GM23338 (cell line): ENCODE measurements around the gene CROCC2. TPM values are rescaled to one million over a fixed set of nuclear protein-coding genes. Genes with fewer than 3 reads are reported as not detected.

Experiments
- ATAC-seq: fragments of 200-7000 bp; cut with Tn5 transposase; 3 replicates; pipeline ENCODE4 v1.9.1; 2020
- DNase-seq: peaks from one replicate; pipeline ENCODE4 v3.0.0-alpha.2; 2015; ENCODE audit warnings: low spot score
- H2AFZ ChIP-seq: fragments of 200-600 bp; sonication (generic); 2 replicates; pipeline ENCODE4 v1.8.0; 2016; ENCODE audit warnings: antibody characterized with exemption, mild to moderate bottlenecking, moderate library complexity
- H3F3A ChIP-seq: fragments of 200-600 bp; sonication (generic); replicated peaks from 2 replicates; pipeline ENCODE4 v1.8.0; 2017; ENCODE audit warnings: antibody characterized with exemption, mixed run types, low read depth
- H3K27ac ChIP-seq: fragments of 200-600 bp; sonication (generic); 2 replicates; pipeline ENCODE4 v1.6.1; 2016; ENCODE audit warnings: low read depth
- H3K27me3 ChIP-seq: fragments of 200-600 bp; sonication (generic); 2 replicates; pipeline ENCODE4 v1.8.0; 2016; ENCODE audit warnings: mild to moderate bottlenecking, mixed run types, moderate library complexity; ENCODE audit not compliant: insufficient read depth
- H3K36me3 ChIP-seq: fragments of 200-600 bp; sonication (generic); 2 replicates; pipeline ENCODE4 v1.8.0; 2016; ENCODE audit warnings: mild to moderate bottlenecking; ENCODE audit not compliant: insufficient read depth
- H3K4me1 ChIP-seq: fragments of 200-600 bp; sonication (generic); 2 replicates; pipeline ENCODE4 v1.8.0; 2016; ENCODE audit warnings: mild to moderate bottlenecking, moderate library complexity; ENCODE audit not compliant: insufficient read depth
- H3K4me2 ChIP-seq: fragments of 200-600 bp; sonication (generic); 2 replicates; pipeline ENCODE4 v1.7.1; 2017; ENCODE audit warnings: mixed run types
- H3K4me3 ChIP-seq: fragments of 200-600 bp; sonication (generic); 2 replicates; pipeline ENCODE4 v1.6.1; 2016; ENCODE audit warnings: mixed run types
- H3K79me2 ChIP-seq: fragments of 200-600 bp; sonication (generic); replicated peaks from 2 replicates; pipeline ENCODE4 v1.8.0; 2017; ENCODE audit warnings: mild to moderate bottlenecking; ENCODE audit not compliant: insufficient read depth
- H3K9me2 ChIP-seq: fragments of 200-600 bp; sonication (generic); 2 replicates; pipeline ENCODE4 v1.8.0; 2017; ENCODE audit not compliant: insufficient read depth
- H4K20me1 ChIP-seq: fragments of 200-600 bp; sonication (generic); replicated peaks from 2 replicates; pipeline ENCODE4 v1.8.0; 2017; ENCODE audit warnings: mild to moderate bottlenecking; ENCODE audit not compliant: insufficient read depth
- H3K27ac Mint-ChIP-seq: 2 replicates; pipeline ENCODE4 v1.8.0; 2020; ENCODE audit warnings: inconsistent platforms, mild to moderate bottlenecking, moderate library complexity, mixed read lengths
- H3K27me3 Mint-ChIP-seq: 3 replicates; pipeline ENCODE4 v1.8.0; 2022; ENCODE audit warnings: low read depth, mild to moderate bottlenecking, moderate library complexity, mixed read lengths, inconsistent platforms; ENCODE audit not compliant: insufficient read depth, poor library complexity
- H3K36me3 Mint-ChIP-seq: 3 replicates; pipeline ENCODE4 v1.8.0; 2021; ENCODE audit warnings: low read depth, mild to moderate bottlenecking, inconsistent platforms, moderate library complexity, mixed read lengths
- H3K4me1 Mint-ChIP-seq: 3 replicates; pipeline ENCODE4 v1.8.0; 2020; ENCODE audit warnings: mild to moderate bottlenecking, inconsistent platforms, mixed read lengths
- H3K4me3 Mint-ChIP-seq: 3 replicates; pipeline ENCODE4 v1.8.0; 2021; ENCODE audit warnings: moderate library complexity, mild to moderate bottlenecking, inconsistent platforms, mixed read lengths
- H3K9me3 Mint-ChIP-seq: 3 replicates; pipeline ENCODE4 v1.8.0; 2020; ENCODE audit warnings: moderate library complexity, mild to moderate bottlenecking, inconsistent platforms, mixed read lengths
- CREB1 ChIP-seq: fragments of 250-450 bp; sonication (Bioruptor Pico); IDR thresholded peaks from 2 replicates; pipeline ENCODE4 v1.5.0; 2020; ENCODE audit warnings: low read depth, mild to moderate bottlenecking, moderate library complexity
- ETS1 ChIP-seq: IDR thresholded peaks from 2 replicates; pipeline ENCODE4 v1.6.1; 2016; ENCODE audit warnings: antibody characterized with exemption
- EZH2 ChIP-seq: fragments of 200-600 bp; sonication (generic); IDR thresholded peaks from one replicate; pipeline ENCODE4 v1.8.0; 2017; ENCODE audit warnings: antibody characterized with exemption, mild to moderate bottlenecking, low read depth; ENCODE audit not compliant: unreplicated experiment
- JUNB ChIP-seq: IDR thresholded peaks from one replicate; pipeline ENCODE4 v1.6.1; 2016; ENCODE audit warnings: antibody characterized with exemption; ENCODE audit not compliant: unreplicated experiment
- NANOG ChIP-seq: IDR thresholded peaks from 2 replicates; pipeline ENCODE4 v1.6.1; 2016; ENCODE audit warnings: antibody characterized with exemption, borderline replicate concordance
- REST ChIP-seq: IDR thresholded peaks from one replicate; pipeline ENCODE4 v1.6.1; 2018; ENCODE audit warnings: antibody characterized with exemption; ENCODE audit not compliant: unreplicated experiment
- STAT1 ChIP-seq: IDR thresholded peaks from one replicate; pipeline ENCODE4 v1.6.1; 2016; ENCODE audit warnings: antibody characterized with exemption; ENCODE audit not compliant: unreplicated experiment
- ZNF114 ChIP-seq: fragments of 250-450 bp; sonication (Bioruptor Pico); IDR thresholded peaks from 2 replicates; pipeline ENCODE4 v1.5.0; 2020; ENCODE audit warnings: mild to moderate bottlenecking, moderate library complexity
- ZNF331 ChIP-seq: fragments of 250-450 bp; sonication (Bioruptor Pico); IDR thresholded peaks from 2 replicates; pipeline ENCODE4 v1.5.0; 2020; ENCODE audit warnings: low read depth, mild to moderate bottlenecking, moderate library complexity
- polyA plus RNA-seq: library from polyadenylated mRNA; unstranded; fragments of >200 nt; fragmentation: Nextera tagmentation; extraction: Ambion mirVana; gene quantifications from 2 replicates; pipeline ENCODE4 v1.2.1, GENCODE V29; 2016
- total RNA-seq: library from RNA; depleted of rRNA; stranded (reverse); fragments of >200 nt; shearing (Covaris generic); gene quantifications from 2 replicates; pipeline ENCODE4 v1.2.3, GENCODE V29; 2014

The CROCC2 gene
- total and polyA plus RNA-seq, 2 experiments from 2014 or later = not detected

- H3K27ac ChIP-seq = no peak overlapping the region
- ATAC-seq = no peak
Measured at GRCh38 chr2:240954436-240955305, 48.5 kb downstream of the CROCC2 start.

GRCh38 chr2:240955306-240956170, 49.4 kb downstream of the CROCC2 start:
- no peaks in the 10 kb centered on the region for H3K9me3 Mint-ChIP-seq
- H3K36me3 ChIP-seq = no peaks in the 10 kb centered on the region
- H3K27ac ChIP-seq = no peak overlapping the region
- DNase-seq = no peak
- TF ChIP-seq REST (no peak), JUNB (no peak), ZNF114 (CRISPR knock-in tag) (no peak), NANOG (no peak), STAT1 (no peak), CREB1 (CRISPR knock-in tag) (no peak), EZH2 (no peak)
- no peak overlapping the region for H3K4me3 ChIP-seq
- no peak overlapping the region for H3K4me2 ChIP-seq
- ATAC-seq = no peak
- H3K4me1 Mint-ChIP-seq = peaks cover 14% of the 10 kb centered on the region
- H3K27ac Mint-ChIP-seq = no peak overlapping the region
- H3K9me2 ChIP-seq = no peaks in the 10 kb centered on the region
- H3K79me2 ChIP-seq = no peaks in the 10 kb centered on the region
- H3F3A ChIP-seq = no peaks in the 10 kb centered on the region
- no peaks in the 10 kb centered on the region for H3K27me3 ChIP-seq
- H4K20me1 ChIP-seq = no peaks in the 10 kb centered on the region
- no peak overlapping the region for H2AFZ ChIP-seq
- H3K4me3 Mint-ChIP-seq = no peak overlapping the region
- H3K36me3 Mint-ChIP-seq = no peaks in the 10 kb centered on the region
- H3K4me1 ChIP-seq = no peaks in the 10 kb centered on the region
- peaks cover 8% of the 10 kb centered on the region for H3K27me3 Mint-ChIP-seq

More at GRCh38 chr2:240954436-240955305, 48.5 kb downstream of the CROCC2 start:
- no peaks in the 10 kb centered on the region for H3K36me3 Mint-ChIP-seq
- no peaks in the 10 kb centered on the region for H3K79me2 ChIP-seq
- no peak overlapping the region for H3K4me3 ChIP-seq
- no peaks in the 10 kb centered on the region for H3K36me3 ChIP-seq
- DNase-seq = no peak
- H3K4me1 Mint-ChIP-seq = peaks cover 14% of the 10 kb centered on the region
- TF ChIP-seq EZH2 (no peak), ETS1 (no peak), CREB1 (CRISPR knock-in tag) (no peak), ZNF114 (CRISPR knock-in tag) (no peak), NANOG (no peak), STAT1 (no peak), ZNF331 (CRISPR knock-in tag) (no peak)
- no peak overlapping the region for H2AFZ ChIP-seq
- H3K9me3 Mint-ChIP-seq = no peaks in the 10 kb centered on the region
- H3K27me3 ChIP-seq = no peaks in the 10 kb centered on the region
- H3K4me2 ChIP-seq = no peak overlapping the region
- no peaks in the 10 kb centered on the region for H3K9me2 ChIP-seq
- H3K4me3 Mint-ChIP-seq = no peak overlapping the region
- H3K27me3 Mint-ChIP-seq = peaks cover 8% of the 10 kb centered on the region
- H4K20me1 ChIP-seq = no peaks in the 10 kb centered on the region
- no peak overlapping the region for H3K27ac Mint-ChIP-seq
- H3K4me1 ChIP-seq = no peaks in the 10 kb centered on the region
- H3F3A ChIP-seq = no peaks in the 10 kb centered on the region
